HG02973 (cell line): Measurements from ENCODE around the gene UBE2I.

Experiments
- ATAC-seq: cut with Tn5 transposase; IDR thresholded peaks from one replicate; pipeline ENCODE4 v1.9.1; 2021; ENCODE audit warnings: moderate library complexity; ENCODE audit not compliant: unreplicated experiment

The UBE2I gene

DNA sequence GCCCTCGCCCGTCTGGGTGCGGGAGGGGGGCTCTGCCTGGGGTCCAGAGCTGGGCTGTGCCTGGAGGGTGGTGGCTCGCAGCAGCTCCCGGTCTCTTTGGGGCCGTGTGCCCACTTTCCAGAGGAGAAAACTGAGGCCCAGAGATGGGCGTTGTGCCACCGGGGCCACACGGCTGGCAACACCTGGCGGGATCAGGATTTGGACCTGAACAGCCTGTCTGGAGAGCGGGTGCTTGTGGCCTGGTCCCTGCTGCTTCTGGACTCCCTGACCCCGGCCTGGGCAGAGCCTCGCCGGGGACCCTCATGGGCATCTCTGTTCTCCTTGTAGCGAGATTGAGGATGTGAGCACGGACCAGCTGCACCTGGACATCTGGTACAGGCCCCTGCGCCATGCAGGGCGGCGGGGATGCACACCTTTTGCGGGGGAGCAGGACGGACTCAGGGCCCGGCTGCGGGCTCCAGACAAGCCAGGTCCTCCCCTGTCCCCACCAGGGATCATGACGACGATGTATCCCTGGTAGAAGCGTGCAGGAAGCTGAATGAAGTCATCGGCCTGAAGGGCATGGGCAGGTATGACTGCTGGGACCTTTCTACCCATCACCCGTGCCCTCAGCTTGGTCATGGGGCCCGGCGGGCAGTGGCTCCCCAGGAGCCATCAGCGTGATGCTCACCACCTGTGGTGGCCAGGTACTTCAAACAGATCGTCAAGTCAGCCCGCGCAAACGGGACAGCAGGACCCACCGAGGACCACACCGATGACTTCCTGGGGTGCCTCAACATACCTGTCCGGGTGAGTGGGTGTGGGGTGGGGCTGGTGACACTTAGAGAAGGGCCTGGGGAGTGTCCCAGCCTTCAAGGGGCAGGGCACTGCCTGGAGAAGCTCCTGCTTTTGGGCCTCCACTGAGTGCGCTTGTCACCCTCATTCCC, 32.3 kb downstream of the UBE2I start:
- no peak for ATAC-seq

- peak; percentile 68 for ATAC-seq
Observed at GRCh38 chr16:1342526-1343427, 33.3 kb downstream of the UBE2I start.

DNA sequence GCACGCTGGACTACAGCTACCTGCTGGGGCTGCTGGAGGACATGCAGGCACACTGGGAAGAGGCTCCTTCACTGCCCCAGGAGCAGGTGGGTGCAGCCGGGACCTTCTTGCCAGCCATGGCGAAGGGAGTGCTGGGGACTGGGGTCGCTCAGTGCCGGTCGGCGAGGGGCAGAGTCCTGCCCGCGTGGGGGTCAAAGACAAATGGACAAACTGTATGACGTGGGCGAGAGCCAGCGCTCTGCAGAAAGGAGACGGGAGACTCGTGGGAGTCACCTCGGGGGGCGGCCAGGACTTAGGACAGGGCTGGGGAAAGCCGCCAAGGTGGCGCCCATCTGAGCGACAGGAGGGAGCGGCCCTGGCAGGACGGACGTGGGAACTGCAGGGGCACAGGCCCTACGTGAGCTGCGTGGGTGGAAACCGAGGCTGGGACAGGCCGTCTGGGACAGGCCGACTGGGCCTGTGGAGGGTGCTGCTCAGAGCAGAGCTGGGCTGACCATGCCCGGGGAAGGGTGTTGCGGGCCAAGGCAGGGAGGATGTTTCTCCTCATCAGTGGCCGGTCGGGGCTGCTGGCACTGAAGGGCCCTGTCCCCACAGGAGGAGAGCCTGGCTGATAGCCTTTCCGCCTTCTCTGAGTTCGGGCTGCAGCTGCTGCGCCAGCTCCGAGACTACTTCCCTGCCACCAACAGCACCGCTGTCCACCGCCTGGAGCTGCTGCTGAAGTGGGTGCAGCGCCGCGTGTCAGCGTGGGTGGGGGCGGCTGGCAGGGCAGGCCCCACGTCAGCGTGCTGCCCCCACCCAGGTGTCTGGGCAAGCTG, 34.2 kb downstream of the UBE2I start:
- ATAC-seq, result no peak

DNA sequence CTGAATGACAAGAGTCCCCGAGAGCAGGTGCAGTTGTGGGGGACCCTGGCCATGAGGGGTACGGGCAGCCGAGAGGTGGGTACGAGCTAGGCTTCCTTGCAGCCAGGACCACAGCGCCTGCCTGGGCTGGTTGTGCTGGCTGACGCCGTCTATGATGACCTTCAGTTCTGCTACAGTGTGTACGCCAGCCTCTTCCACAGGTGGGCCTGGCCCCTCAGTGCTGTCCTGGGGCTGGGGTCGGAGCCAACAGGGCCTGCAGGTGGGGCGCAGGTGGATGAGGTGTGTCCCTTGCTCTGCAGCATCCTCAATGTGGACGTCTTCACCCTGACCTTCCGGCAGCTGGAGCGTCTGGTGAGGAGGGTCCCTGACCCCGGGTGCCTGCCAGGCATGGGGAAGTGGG, 35.1 kb downstream of the UBE2I start:
- ATAC-seq, result no peak

DNA sequence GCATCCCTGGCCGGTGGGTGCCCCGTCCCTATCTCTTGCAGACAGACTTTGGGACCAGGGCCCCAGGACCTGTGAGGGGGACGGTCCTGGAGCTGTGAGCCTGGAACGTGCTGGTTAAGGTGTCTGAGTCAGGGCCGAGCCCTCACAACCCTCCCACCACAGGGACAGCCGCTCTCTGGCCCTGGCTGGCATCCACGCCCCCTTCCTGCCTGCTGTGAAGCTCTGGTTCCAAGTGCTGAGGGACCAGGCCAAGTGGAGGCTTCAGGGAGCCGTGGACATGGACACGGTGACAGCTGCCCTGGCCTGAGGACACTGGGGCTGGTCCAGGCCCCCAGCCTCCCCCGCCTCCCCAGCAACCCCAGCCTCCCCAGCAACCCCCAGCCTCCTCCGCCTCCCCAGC, 35.7 kb downstream of the UBE2I start:
- no peak for ATAC-seq

GRCh38 chr16:1345651-1346421, 36.4 kb downstream of the UBE2I start:
- no peak for ATAC-seq

DNA sequence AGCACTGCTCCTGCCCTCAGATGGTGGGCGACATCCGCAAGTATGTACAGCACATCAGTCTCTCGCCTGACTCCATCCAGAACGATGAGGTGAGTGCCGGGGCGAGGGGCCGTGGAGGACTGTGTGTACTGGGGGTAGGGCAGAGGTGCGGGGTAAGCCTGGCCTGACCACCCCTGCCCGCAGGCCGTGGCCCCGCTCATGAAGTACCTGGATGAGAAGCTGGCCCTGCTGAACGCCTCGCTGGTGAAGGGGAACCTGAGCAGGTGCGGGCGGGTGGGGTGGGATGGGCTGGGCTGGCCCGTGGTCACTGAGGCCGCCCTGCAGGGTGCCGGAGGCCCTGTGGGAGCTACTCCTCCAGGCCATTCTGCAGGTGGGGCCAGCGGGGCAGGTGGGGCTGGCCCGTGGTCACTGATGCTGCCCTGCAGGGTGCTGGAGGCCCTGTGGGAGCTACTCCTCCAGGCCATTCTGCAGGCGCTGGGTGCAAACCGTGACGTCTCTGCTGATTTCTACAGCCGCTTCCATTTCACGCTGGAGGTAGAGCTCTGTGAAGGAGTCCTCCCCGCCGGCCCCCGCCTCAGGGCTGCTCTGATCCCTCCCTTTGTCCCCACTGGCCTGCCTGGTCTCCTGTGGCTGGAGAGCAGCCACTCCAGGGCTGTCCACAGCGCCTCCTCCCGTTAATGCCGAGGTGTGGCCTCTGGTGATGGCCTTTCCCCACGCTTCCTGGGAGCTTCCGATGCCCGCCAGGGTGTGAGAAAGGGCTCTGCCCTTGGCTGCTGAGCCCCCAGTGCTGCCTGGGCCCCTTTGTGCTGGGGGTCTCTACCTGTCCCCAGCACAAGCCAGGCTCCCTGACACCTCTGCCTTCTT, 37.2 kb downstream of the UBE2I start:
- no peak for ATAC-seq

DNA sequence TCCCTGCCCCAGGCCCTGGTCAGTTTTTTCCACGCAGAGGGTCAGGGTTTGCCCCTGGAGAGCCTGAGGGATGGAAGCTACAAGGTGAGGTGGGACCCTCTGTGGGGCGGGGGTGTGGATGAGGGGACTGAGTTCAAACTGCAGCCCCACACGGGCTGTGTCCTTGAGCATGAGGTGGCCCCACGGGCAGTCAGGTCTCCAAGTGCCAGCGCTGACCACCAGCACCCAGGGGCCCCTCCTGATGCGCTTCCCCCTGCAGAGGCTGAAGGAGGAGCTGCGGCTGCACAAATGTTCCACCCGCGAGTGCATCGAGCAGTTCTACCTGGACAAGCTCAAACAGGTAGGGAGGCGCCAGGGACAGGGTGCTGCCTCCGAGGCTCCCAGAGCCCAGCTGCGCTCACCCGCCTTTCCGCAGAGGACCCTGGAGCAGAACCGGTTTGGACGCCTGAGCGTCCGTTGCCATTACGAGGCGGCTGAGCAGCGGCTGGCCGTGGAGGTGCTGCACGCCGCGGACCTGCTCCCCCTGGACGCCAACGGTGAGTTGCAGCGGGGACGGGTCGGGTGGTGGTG, 37.9 kb downstream of the UBE2I start:
- ATAC-seq, result no peak

- ATAC-seq, result no peak
Observed at GRCh38 chr16:1347962-1348361, 38.5 kb downstream of the UBE2I start.

DNA sequence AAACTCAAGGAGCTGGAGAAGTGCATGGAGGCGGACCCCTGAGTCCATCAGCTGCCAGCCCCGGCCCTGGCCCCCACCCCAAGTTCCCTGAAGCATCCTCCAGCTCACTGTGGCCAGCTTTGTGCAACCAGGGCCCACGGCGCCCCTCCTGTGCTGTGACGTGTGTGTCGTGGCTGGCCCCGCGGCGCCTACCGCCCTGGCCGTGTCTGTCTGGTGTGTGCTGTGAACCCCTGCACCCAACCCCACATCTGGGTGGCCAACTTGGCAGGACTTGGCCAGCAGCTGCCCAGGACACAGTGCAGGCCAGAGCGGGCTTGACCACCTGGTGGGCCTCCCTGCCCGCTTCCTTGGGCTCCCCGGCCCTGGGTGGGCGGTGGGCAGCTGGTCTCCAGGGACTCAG, 39.0 kb downstream of the UBE2I start:
- no peak for ATAC-seq

DNA sequence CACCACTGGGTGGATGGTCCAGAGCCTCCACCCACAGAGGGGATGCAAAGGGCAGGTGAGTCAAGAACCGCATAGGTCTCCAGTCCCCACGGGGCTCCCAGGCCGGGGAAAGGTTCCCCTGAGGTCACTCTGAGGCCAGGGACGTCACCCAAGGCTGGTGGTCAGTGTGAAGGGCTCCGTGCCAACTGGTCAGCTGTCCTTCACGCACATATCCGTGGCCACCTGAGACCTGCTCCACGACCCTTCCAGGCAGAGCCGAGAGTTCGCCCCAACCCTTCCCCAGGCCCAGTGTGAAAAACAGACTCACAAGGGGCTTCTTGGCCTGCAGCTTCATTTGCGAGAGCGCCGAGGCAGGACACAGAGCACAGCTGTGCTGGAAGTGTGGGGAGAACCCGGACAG, 39.5 kb downstream of the UBE2I start:
- no peak for ATAC-seq

- ATAC-seq, result no peak
Observed at GRCh38 chr16:1349351-1349750, 39.9 kb downstream of the UBE2I start.

- no peak for ATAC-seq
Observed at GRCh38 chr16:1349951-1350350, 40.5 kb downstream of the UBE2I start.

DNA sequence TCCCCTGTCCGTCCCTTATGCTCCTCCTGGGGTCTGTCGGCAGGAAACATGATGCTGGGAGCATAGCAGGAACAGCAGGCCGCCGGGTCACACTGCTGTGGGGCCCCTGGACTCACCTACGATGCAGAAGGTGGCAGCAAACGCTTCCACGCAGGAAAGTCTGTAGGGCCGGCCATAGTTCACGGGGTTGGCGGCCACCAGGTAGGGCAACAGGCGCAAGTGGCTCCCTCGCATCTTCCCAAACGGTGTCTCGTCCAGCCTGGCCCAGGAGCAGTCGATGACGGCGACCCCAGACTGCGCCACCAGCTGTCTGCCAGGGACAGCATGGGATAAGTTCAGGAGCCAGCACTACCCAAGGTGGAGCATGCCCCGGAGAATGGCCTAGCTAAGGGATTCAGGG, 41.3 kb downstream of the UBE2I start:
- ATAC-seq, result no peak

DNA sequence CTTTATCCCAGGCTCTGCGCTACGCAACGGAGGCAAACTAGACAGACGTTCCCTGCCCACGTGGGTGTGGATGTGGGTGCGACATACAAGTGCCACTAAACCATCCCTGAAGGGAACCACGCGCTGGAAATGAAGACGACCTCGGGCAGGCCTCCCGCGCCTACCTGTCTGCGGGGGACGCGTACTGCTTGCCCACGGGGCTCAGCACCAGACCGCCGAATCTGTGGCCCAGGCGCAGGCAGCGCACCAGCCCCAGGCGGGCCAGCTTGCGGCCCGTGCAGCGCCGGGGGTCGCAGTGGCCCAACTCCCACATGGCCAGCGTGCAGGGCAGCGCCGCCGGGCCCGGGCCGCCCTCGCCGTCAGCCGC, 41.8 kb downstream of the UBE2I start:
- no peak for ATAC-seq

DNA sequence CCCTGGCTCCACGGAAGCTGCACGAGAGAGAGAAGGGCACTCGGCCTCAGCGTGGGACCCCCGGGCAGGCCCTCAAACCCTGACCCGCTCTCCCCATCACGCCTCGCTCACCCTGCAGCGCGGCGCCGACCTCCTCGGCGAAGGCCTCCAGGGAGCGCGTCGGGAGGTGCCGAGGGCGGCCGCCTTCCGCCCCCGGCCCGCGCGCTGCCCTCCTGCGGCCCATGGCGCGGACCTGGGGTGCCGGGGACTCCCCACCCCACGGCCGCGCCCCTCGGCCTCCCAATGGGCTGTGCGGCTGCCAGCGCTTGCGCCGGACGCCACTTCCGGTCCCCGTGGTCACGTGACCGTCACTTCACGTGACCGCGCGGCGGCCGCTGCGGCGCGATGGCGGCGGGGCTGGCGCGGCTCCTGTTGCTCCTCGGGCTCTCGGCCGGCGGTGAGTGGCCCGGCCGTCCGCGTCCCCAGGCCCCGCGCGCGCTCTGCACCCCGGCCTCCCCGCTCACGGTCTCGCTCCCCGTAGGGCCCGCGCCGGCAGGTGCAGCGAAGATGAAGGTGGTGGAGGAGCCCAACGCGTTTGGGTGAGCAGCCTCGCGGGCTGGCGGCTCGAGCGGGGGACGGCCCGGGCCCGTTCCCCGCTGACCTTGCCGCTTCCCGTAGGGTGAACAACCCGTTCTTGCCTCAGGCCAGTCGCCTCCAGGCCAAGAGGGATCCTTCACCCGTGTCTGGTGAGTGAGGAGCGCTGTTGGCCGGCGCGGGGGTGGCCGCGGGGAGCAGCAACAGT, 42.3 kb downstream of the UBE2I start, which contains the start of the genes GNPTG and TSR3:
GNPTG (plus strand) TSS at position 350 of the 781 bp plus-strand sequence; CDS start at position 385, 35 bp downstream.
TSR3 (minus strand) TSS at position 297 of the 781 bp plus-strand sequence; CDS start at position 223, 74 bp downstream.
- ATAC-seq, result peak; percentile 47

DNA sequence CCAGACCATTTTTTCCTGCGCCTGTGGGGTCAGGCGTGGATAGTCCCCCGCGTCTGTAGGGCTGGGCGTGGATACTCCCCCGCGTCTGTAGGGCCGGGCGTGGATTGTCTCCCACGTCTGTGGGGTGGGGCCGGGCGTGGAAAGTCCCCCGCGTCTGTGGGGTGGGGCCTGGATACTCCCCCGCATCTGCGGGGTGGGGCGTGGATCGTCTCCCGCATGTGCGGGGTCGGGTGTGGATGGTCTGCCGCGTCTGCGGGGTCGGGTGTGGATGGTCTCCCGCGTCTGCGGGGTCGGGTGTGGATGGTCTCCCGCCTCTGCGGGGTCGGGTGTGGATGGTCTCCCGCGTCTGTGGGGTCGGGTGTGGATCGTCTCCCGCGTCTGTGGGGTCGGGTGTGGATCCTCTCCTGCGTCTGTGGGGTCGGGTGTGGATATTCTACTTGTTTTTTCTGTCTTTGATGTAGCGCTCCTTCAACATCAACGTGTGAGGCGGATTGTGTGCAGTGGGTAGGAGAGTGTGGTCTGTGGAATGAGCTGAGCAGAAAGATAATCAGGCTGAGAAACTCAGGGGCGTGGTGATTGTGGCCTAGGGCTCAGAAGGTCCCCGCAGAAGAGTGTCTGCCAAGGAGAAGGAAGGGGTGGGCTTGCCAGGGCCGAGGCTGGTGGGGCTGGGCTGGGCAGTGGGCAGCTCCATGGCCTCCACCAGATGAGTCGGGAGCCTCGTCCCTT, 45.5 kb downstream of the UBE2I start:
- ATAC-seq, result no peak
